ENCODE results near the gene PLCD4.

- TF ChIP-seq REST (IDR thresholded peaks at IDR 0.05) (no peak), SP1 (IDR thresholded peaks at IDR 0.05) (no peak), TAF1 (conservative IDR thresholded peaks at IDR 0.05) (no peak), RAD21 (IDR thresholded peaks at IDR 0.05) (no peak), CTCF (IDR thresholded peaks at IDR 0.05; ENCODE audit: low read depth, low read length, missing input control) (no peak), YY1 (IDR thresholded peaks at IDR 0.05) (no peak), GABPA (IDR thresholded peaks at IDR 0.05 in 1 of 2, conservative IDR thresholded peaks at IDR 0.05 in 1 of 2) (no peak), JUND (IDR thresholded peaks at IDR 0.05) (no peak)
Measured at GRCh38 chr2:218671097-218671653, 63.5 kb downstream of the PLCD4 start.

Data from liver (tissue), 3 donors.